ENCODE results near the gene ABCA4. TPM values are rescaled to one million over a fixed set of nuclear protein-coding genes. Genes with fewer than 3 reads are reported as not detected.
"Not testable (repeated sequence)": the region's sequence is repeated elsewhere in the genome, so short reads cannot be mapped to it uniquely, and the experiment has no call there.

ABCA4 gene
- total RNA-seq, 1 experiment from 2014 or later, result not detected

- Histone ChIP-seq H2AFZ (ENCODE audit: low read length) (no peak overlapping the region), H3K4me2 (ENCODE audit: low read depth, low read length, poor library complexity, severe bottlenecking) (no peak overlapping the region), H3K9ac (ENCODE audit: low read length) (no peak overlapping the region), H3K27me3 (ENCODE audit: low read length) (no peaks in the 10 kb centered on the region), H3K4me1 (ENCODE audit: low read length) (no peaks in the 10 kb centered on the region), H4K20me1 (ENCODE audit: insufficient read depth, low read depth, low read length) (no peaks in the 10 kb centered on the region), H3K79me2 (ENCODE audit: low read length) (no peaks in the 10 kb centered on the region), H3K36me3 (ENCODE audit: insufficient read depth, low read length) (no peaks in the 10 kb centered on the region), H3K9me3 (ENCODE audit: low read length) (no peaks in the 10 kb centered on the region), H3K4me3 (ENCODE audit: low read length) (no peak overlapping the region), H3K9me2 (replicated peaks; ENCODE audit: insufficient read depth, low read length) (no peaks in the 10 kb centered on the region), H3K27ac (ENCODE audit: low read length) (no peak overlapping the region)
- DNase-seq, result no peak
These were observed 128.8 kb downstream of the ABCA4 start for GRCh38 chr1:93992190-93992589.

GRCh38 chr1:93991271-93991670, 129.7 kb downstream of the ABCA4 start:
- H2AFZ ChIP-seq (ENCODE audit: low read length), result no peak overlapping the region
- H3K9me2 ChIP-seq (replicated peaks; ENCODE audit: insufficient read depth, low read length), result no peaks in the 10 kb centered on the region
- H3K27ac ChIP-seq (ENCODE audit: low read length), result no peak overlapping the region
- no peak overlapping the region for H3K4me2 ChIP-seq (ENCODE audit: low read depth, low read length, poor library complexity, severe bottlenecking)
- H3K36me3 ChIP-seq (ENCODE audit: insufficient read depth, low read length), result no peaks in the 10 kb centered on the region
- no peak for DNase-seq
- no peaks in the 10 kb centered on the region for H4K20me1 ChIP-seq (ENCODE audit: insufficient read depth, low read depth, low read length)
- H3K9me3 ChIP-seq (ENCODE audit: low read length), result no peaks in the 10 kb centered on the region
- no peaks in the 10 kb centered on the region for H3K27me3 ChIP-seq (ENCODE audit: low read length)
- no peaks in the 10 kb centered on the region for H3K4me1 ChIP-seq (ENCODE audit: low read length)
- H3K79me2 ChIP-seq (ENCODE audit: low read length), result no peaks in the 10 kb centered on the region
- no peak overlapping the region for H3K4me3 ChIP-seq (ENCODE audit: low read length)
- H3K9ac ChIP-seq (ENCODE audit: low read length), result no peak overlapping the region

- not testable (repeated sequence) for DNase-seq; H3K27ac ChIP-seq (ENCODE audit: low read length); H3K79me2 ChIP-seq (ENCODE audit: low read length); H2AFZ ChIP-seq (ENCODE audit: low read length); H3K4me3 ChIP-seq (ENCODE audit: low read length); H3K4me2 ChIP-seq (ENCODE audit: low read depth, low read length, poor library complexity, severe bottlenecking); H4K20me1 ChIP-seq (ENCODE audit: insufficient read depth, low read depth, low read length); H3K27me3 ChIP-seq (ENCODE audit: low read length); H3K9me2 ChIP-seq (replicated peaks; ENCODE audit: insufficient read depth, low read length); H3K9ac ChIP-seq (ENCODE audit: low read length); H3K36me3 ChIP-seq (ENCODE audit: insufficient read depth, low read length); H3K9me3 ChIP-seq (ENCODE audit: low read length); H3K4me1 ChIP-seq (ENCODE audit: low read length)
These were observed 130.5 kb downstream of the ABCA4 start for GRCh38 chr1:93990477-93990876.

DNA sequence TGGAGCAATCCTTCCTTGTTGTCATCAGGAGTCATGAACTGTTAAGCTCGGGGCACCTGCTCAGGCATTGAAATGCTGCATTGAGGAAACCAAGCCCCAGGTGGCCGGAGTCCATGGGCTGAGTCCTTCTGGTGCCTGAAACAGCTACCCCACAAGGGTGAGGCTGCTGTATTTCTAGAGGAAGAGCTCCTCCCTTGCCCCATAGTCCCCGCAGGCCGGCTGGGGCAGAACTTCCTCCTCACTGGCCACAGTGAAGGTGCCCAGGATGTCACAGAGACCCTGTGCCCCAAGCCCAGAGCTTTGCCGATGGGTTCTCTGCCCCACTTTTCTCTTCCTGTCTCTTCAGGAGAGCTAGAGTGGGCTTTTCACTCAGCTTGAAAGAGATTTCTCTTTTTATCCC, 130.9 kb downstream of the ABCA4 start:
- Histone ChIP-seq H3K4me3 (ENCODE audit: low read length) (no peak overlapping the region), H4K20me1 (ENCODE audit: insufficient read depth, low read depth, low read length) (no peaks in the 10 kb centered on the region), H3K9me2 (replicated peaks; ENCODE audit: insufficient read depth, low read length) (no peaks in the 10 kb centered on the region), H3K4me1 (ENCODE audit: low read length) (no peaks in the 10 kb centered on the region), H3K27ac (ENCODE audit: low read length) (no peak overlapping the region), H3K4me2 (ENCODE audit: low read depth, low read length, poor library complexity, severe bottlenecking) (no peak overlapping the region), H3K9ac (ENCODE audit: low read length) (no peak overlapping the region), H3K27me3 (ENCODE audit: low read length) (no peaks in the 10 kb centered on the region), H2AFZ (ENCODE audit: low read length) (no peak overlapping the region), H3K36me3 (ENCODE audit: insufficient read depth, low read length) (no peaks in the 10 kb centered on the region), H3K9me3 (ENCODE audit: low read length) (no peaks in the 10 kb centered on the region), H3K79me2 (ENCODE audit: low read length) (no peaks in the 10 kb centered on the region)
- no peak for DNase-seq

GRCh38 chr1:93989601-93990000, 131.3 kb downstream of the ABCA4 start:
- no peaks in the 10 kb centered on the region for H3K4me1 ChIP-seq (ENCODE audit: low read length)
- H2AFZ ChIP-seq (ENCODE audit: low read length), result no peak overlapping the region
- H3K9me2 ChIP-seq (replicated peaks; ENCODE audit: insufficient read depth, low read length), result no peaks in the 10 kb centered on the region
- DNase-seq, result no peak
- no peaks in the 10 kb centered on the region for H3K36me3 ChIP-seq (ENCODE audit: insufficient read depth, low read length)
- H3K27ac ChIP-seq (ENCODE audit: low read length), result no peak overlapping the region
- H3K79me2 ChIP-seq (ENCODE audit: low read length), result no peaks in the 10 kb centered on the region
- H3K4me2 ChIP-seq (ENCODE audit: low read depth, low read length, poor library complexity, severe bottlenecking), result no peak overlapping the region
- H3K9me3 ChIP-seq (ENCODE audit: low read length), result no peaks in the 10 kb centered on the region
- no peaks in the 10 kb centered on the region for H3K27me3 ChIP-seq (ENCODE audit: low read length)
- H4K20me1 ChIP-seq (ENCODE audit: insufficient read depth, low read depth, low read length), result no peaks in the 10 kb centered on the region
- H3K4me3 ChIP-seq (ENCODE audit: low read length), result no peak overlapping the region
- no peak overlapping the region for H3K9ac ChIP-seq (ENCODE audit: low read length)

DNA sequence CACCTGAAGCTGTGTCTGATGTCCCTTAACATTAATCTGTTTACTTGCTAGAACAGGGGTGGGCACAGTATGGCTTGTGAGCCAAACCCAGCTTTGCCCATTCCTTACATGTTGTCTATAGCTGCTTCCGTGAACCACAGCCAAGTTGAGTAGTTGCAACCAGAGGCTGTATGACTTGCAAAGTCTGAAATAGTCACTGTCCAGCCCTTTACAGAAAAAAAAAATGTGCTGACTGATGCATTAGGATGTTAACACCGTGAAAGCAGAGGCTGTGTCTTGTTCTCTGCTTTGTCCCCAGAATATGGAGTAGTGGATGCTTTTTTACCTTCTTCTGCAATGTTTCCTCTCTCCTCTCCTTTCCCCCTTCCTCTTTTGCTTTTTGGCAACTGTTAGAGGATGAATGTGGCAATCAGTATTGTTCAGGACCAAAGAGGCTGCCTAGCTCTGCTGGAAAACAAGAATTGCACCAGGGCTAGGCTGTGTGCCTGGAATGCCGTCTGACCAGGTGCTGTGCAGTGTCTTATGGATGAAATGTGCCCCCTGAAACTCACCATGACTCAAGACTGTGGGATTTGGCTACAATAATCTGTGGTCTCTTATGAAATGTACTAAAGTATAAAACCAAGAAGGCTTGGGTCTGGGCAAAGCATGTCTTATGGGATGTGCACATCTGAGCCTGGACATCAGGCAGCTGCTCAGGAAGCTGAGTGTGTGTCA, 132.2 kb downstream of the ABCA4 start:
- Histone ChIP-seq H4K20me1 (ENCODE audit: insufficient read depth, low read depth, low read length) (no peaks in the 10 kb centered on the region), H3K4me1 (ENCODE audit: low read length) (no peaks in the 10 kb centered on the region), H3K27ac (ENCODE audit: low read length) (no peak overlapping the region), H3K4me2 (ENCODE audit: low read depth, low read length, poor library complexity, severe bottlenecking) (no peak overlapping the region), H3K9me2 (replicated peaks; ENCODE audit: insufficient read depth, low read length) (no peaks in the 10 kb centered on the region), H3K9ac (ENCODE audit: low read length) (no peak overlapping the region), H3K9me3 (ENCODE audit: low read length) (no peaks in the 10 kb centered on the region), H3K4me3 (ENCODE audit: low read length) (no peak overlapping the region), H2AFZ (ENCODE audit: low read length) (no peak overlapping the region), H3K27me3 (ENCODE audit: low read length) (no peaks in the 10 kb centered on the region), H3K36me3 (ENCODE audit: insufficient read depth, low read length) (no peaks in the 10 kb centered on the region), H3K79me2 (ENCODE audit: low read length) (no peaks in the 10 kb centered on the region)
- DNase-seq, result no peak

- H3K79me2 ChIP-seq (ENCODE audit: low read length), result no peaks in the 10 kb centered on the region
- H3K9me2 ChIP-seq (replicated peaks; ENCODE audit: insufficient read depth, low read length), result no peaks in the 10 kb centered on the region
- H3K4me2 ChIP-seq (ENCODE audit: low read depth, low read length, poor library complexity, severe bottlenecking), result no peak overlapping the region
- H3K9ac ChIP-seq (ENCODE audit: low read length), result no peak overlapping the region
- DNase-seq, result no peak
- H3K4me3 ChIP-seq (ENCODE audit: low read length), result no peak overlapping the region
- H2AFZ ChIP-seq (ENCODE audit: low read length), result no peak overlapping the region
- no peaks in the 10 kb centered on the region for H4K20me1 ChIP-seq (ENCODE audit: insufficient read depth, low read depth, low read length)
- H3K27me3 ChIP-seq (ENCODE audit: low read length), result no peaks in the 10 kb centered on the region
- no peaks in the 10 kb centered on the region for H3K9me3 ChIP-seq (ENCODE audit: low read length)
- H3K36me3 ChIP-seq (ENCODE audit: insufficient read depth, low read length), result no peaks in the 10 kb centered on the region
- no peaks in the 10 kb centered on the region for H3K4me1 ChIP-seq (ENCODE audit: low read length)
- H3K27ac ChIP-seq (ENCODE audit: low read length), result no peak overlapping the region
These were observed 139.7 kb downstream of the ABCA4 start for GRCh38 chr1:93981274-93981667.

GRCh38 chr1:93980320-93981273, 140.4 kb downstream of the ABCA4 start:
- H2AFZ ChIP-seq (ENCODE audit: low read length), result no peak overlapping the region
- no peak overlapping the region for H3K4me3 ChIP-seq (ENCODE audit: low read length)
- H3K4me1 ChIP-seq (ENCODE audit: low read length), result no peaks in the 10 kb centered on the region
- H4K20me1 ChIP-seq (ENCODE audit: insufficient read depth, low read depth, low read length), result no peaks in the 10 kb centered on the region
- no peaks in the 10 kb centered on the region for H3K9me2 ChIP-seq (replicated peaks; ENCODE audit: insufficient read depth, low read length)
- H3K9me3 ChIP-seq (ENCODE audit: low read length), result no peaks in the 10 kb centered on the region
- H3K9ac ChIP-seq (ENCODE audit: low read length), result no peak overlapping the region
- no peak overlapping the region for H3K27ac ChIP-seq (ENCODE audit: low read length)
- DNase-seq, result peak; percentile 68
- no peaks in the 10 kb centered on the region for H3K27me3 ChIP-seq (ENCODE audit: low read length)
- no peaks in the 10 kb centered on the region for H3K36me3 ChIP-seq (ENCODE audit: insufficient read depth, low read length)
- H3K4me2 ChIP-seq (ENCODE audit: low read depth, low read length, poor library complexity, severe bottlenecking), result no peak overlapping the region
- H3K79me2 ChIP-seq (ENCODE audit: low read length), result no peaks in the 10 kb centered on the region

All from Karpas-422 (cell line).